OCI-M2 (cell line): ENCODE results near the gene OR4D2.
A peak's percentile ranks its signal among the peaks of the same experiment; 100 is the strongest.

ENCODE experiments used
- DNase-seq: peaks from one replicate; lab custom pipeline; 2025; ENCODE audit not compliant: unreplicated experiment; lab: John Stamatoyannopoulos, UW

Gene OR4D2

GRCh38 chr17:58207451-58207850 is 40.7 kb downstream of the OR4D2 start:
- no peak for DNase-seq

GRCh38 chr17:58208344-58208743 is 41.6 kb downstream of the OR4D2 start:
- no peak for DNase-seq

- no peak for DNase-seq
Measured at GRCh38 chr17:58210922-58211321, 44.1 kb downstream of the OR4D2 start.

- no peak for DNase-seq
Measured at GRCh38 chr17:58215685-58216084, 48.9 kb downstream of the OR4D2 start.

GRCh38 chr17:58217766-58218165 is 51.0 kb downstream of the OR4D2 start:
- no peak for DNase-seq

- peak; percentile 64 for DNase-seq
Measured at GRCh38 chr17:58219007-58219788, 52.4 kb downstream of the OR4D2 start, which contains the start of gene MKS1. TSS of gene MKS1 (minus strand) at chr17:58219255. CDS start at chr17:58219230, 25 bp downstream.

GRCh38 chr17:58219789-58220183 is 53.0 kb downstream of the OR4D2 start:
- DNase-seq, result no peak
